HepG2 (cell line): ENCODE measurements around the gene MOXD1.

ENCODE experiments used
- ETV5 ChIP-seq: IDR thresholded peaks from 2 replicates; pipeline ENCODE4 v1.6.1; 2018; ENCODE audit warnings: missing biosample characterization, missing genetic modification reagents, inconsistent platforms, borderline replicate concordance
- MAFK ChIP-seq, 2 experiments: IDR thresholded peaks in 1 of 2; conservative IDR thresholded peaks in 1 of 2; 2 replicates each; pipeline ENCODE4 v1.6.1; 2011; ENCODE audit warnings: improper control_type of control experiment in 2 of 2, low read length in 2 of 2
- MYC ChIP-seq: sonication (generic); formaldehyde crosslinking; IDR thresholded peaks from 2 replicates; pipeline ENCODE4 v1.9.0; 2021; ENCODE audit warnings: missing genetic modification reagents, borderline replicate concordance
- TF ChIP-seq, protein P1 (sequence below), 2 experiments: fragments of 450-650 bp in 1 of 2; sonication (generic) in 1 of 2; formaldehyde crosslinking; IDR thresholded peaks; 2 replicates each; pipeline versions ENCODE4 v1.5.0 to v1.8.0; 2020 to 2022; ENCODE audit warnings: mild to moderate bottlenecking in 1 of 2, missing genetic modification reagents in 1 of 2

GRCh38 chr6:132286298-132287019 is 114.8 kb downstream of the MOXD1 start:
- no peak for TF ChIP-seq MYC (CRISPR knock-in tag)
- TF ChIP-seq, protein P1, sequence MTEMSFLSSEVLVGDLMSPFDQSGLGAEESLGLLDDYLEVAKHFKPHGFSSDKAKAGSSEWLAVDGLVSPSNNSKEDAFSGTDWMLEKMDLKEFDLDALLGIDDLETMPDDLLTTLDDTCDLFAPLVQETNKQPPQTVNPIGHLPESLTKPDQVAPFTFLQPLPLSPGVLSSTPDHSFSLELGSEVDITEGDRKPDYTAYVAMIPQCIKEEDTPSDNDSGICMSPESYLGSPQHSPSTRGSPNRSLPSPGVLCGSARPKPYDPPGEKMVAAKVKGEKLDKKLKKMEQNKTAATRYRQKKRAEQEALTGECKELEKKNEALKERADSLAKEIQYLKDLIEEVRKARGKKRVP (CRISPR knock-in tag; IDR thresholded peaks at IDR 0.05) = no peak
- TF ChIP-seq ETV5 = no peak
- no peak for TF ChIP-seq MAFK (conservative IDR thresholded peaks at IDR 0.05 in 1 of 2, IDR thresholded peaks at IDR 0.05 in 1 of 2; ENCODE audit: low read length in 2 of 2)
